Heart right ventricle (tissue), 16 donors: ENCODE data around the gene PSKH1. TPM values are rescaled to one million over a fixed set of nuclear protein-coding genes. Genes with fewer than 3 reads are reported as not detected.

Experiments
- ATAC-seq, 8 donors: fragments of 200-7000 bp; cut with Tn5 transposase; one replicate each; pipeline ENCODE4 v1.9.1; 2020; ENCODE audit warnings: mild to moderate bottlenecking in 8 of 8, moderate library complexity in 8 of 8, moderate number of reproducible peaks in 1 of 8
- DNase-seq, 2 donors: peaks; one replicate each; pipeline ENCODE4 v3.0.0-alpha.2; 2020
- H3K27ac ChIP-seq, 10 donors: fragments of 200-600 bp; sonication (generic) in 2 of 10; one replicate each; pipeline versions ENCODE4 v1.5.0 to v1.8.0; 2020 to 2022; ENCODE audit warnings: mild to moderate bottlenecking in 3 of 10
- H3K27me3 ChIP-seq, 7 donors: fragments of 200-600 bp; one replicate each; pipeline ENCODE4 v1.8.0; 2021 to 2022; ENCODE audit warnings: mild to moderate bottlenecking in 2 of 7
- H3K36me3 ChIP-seq, 9 donors: fragments of 200-600 bp; sonication (generic) in 1 of 9; one replicate each; pipeline versions ENCODE4 v1.5.0 to v1.8.0; 2020 to 2022; ENCODE audit warnings: mild to moderate bottlenecking in 2 of 9
- H3K4me1 ChIP-seq, 9 donors: fragments of 200-600 bp; sonication (generic) in 1 of 9; one replicate each; pipeline versions ENCODE4 v1.5.0 to v1.8.0; 2020 to 2022; ENCODE audit warnings: mild to moderate bottlenecking in 4 of 9
- H3K4me3 ChIP-seq, 10 donors: fragments of 200-600 bp; sonication (generic) in 2 of 10; one replicate each; pipeline versions ENCODE4 v1.5.0 to v1.8.0; 2020 to 2022; ENCODE audit warnings: mild to moderate bottlenecking in 7 of 10, moderate library complexity in 2 of 10
- H3K9me3 ChIP-seq, 11 donors: fragments of 200-600 bp in 10 of 11; sonication (generic) in 2 of 11; one replicate each; pipeline versions ENCODE4 v1.5.0 to v1.8.0; 2013 to 2022; ENCODE audit warnings: mild to moderate bottlenecking in 2 of 11, control low read depth in 1 of 11, moderate library complexity in 1 of 11
- WGBS, 2 donors: extraction: QIAGEN DNeasy Blood & Tissue Kit; methylation state at CpG; one replicate each; pipeline ENCODE4 v1.1.7; 2013; ENCODE audit warnings: inconsistent platforms in 1 of 2; 5-methylcytosine and 5-hydroxymethylcytosine counted together
- intact Hi-C, 10 donors: fragments of 100-400 bp; cut with DNase I; formaldehyde crosslinking; loops; one replicate each; pipeline versions ENCODE4 v1.11.1 to v1.14.2; 2022
- polyA plus RNA-seq, 2 donors: library from polyadenylated mRNA; stranded (reverse); fragments of 200-250 nt; gene quantifications; one replicate each; pipeline ENCODE4 v1.2.3, GENCODE V29; 2013
- total RNA-seq, 10 donors: library from RNA; stranded (reverse); fragmentation: NEBNext Ultra II Directional in 3 of 10; extraction: Animal tissue kit (Norgen Biotek cat#: 25700) in 3 of 10; gene quantifications; one replicate each; pipeline versions ENCODE4 v1.2.1 to v1.2.4, GENCODE V29; 2021 to 2023
- TF ChIP-seq, protein P1 (sequence below), 9 donors: fragments of 200-600 bp; sonication (generic) in 2 of 9; IDR thresholded peaks; one replicate each; pipeline versions ENCODE4 v1.5.0 to v1.8.0; 2021 to 2022; ENCODE audit warnings: antibody characterized with exemption in 9 of 9, mild to moderate bottlenecking in 5 of 9, moderate library complexity in 1 of 9
- donor health status: Arrhythmogenic right ventricular cardiomyopathy.
- donor health status: ischemic (EF 13 %, LVEDD 7.1; RV severe dilation, severe dysfunction).
- donor health status: healthy with polysubstance abuse.
- donor health status: DM: no; HTN: yes; CAD: no.
- donor health status: DM: no; HTN: no; CAD: no.
- donor health status: ischemic (EF 25% LVEDD 6.9; RV normal size, moderate dysfunction).
- donor health status: ischemic (EF 25% LVEDD 5.7; RV mildly dilated, moderate dysfunction).
- donor health status: healthy.
- donor health status: DM: yes; HTN: yes; CAD: no.
- donor health status: Ischemic cardiomyopathy.
- donor health status: ischemic (EF 35%, LVEDD 5.7; RV mildly dilated, moderate dysfunction).
- donor health status: nonischemic (EF 11% LVEDD 7.7; RV severe dilation, severe dysfunction).
- donor health status: DM: yes; HTN: yes; CAD: no.
- donor health status: PGD.
- donor health status: ischemic (EF 29% LVEDD 5.4; RV normal size, mild dysfunction).
- donor health status: nonischemic (EF 23%, LVEDD 6.1; RV moderate dilation, normal function).

Gene PSKH1
- total and polyA plus RNA-seq, 12 donors = 15.7 to 24.5 (median 20.5) TPM

DNA sequence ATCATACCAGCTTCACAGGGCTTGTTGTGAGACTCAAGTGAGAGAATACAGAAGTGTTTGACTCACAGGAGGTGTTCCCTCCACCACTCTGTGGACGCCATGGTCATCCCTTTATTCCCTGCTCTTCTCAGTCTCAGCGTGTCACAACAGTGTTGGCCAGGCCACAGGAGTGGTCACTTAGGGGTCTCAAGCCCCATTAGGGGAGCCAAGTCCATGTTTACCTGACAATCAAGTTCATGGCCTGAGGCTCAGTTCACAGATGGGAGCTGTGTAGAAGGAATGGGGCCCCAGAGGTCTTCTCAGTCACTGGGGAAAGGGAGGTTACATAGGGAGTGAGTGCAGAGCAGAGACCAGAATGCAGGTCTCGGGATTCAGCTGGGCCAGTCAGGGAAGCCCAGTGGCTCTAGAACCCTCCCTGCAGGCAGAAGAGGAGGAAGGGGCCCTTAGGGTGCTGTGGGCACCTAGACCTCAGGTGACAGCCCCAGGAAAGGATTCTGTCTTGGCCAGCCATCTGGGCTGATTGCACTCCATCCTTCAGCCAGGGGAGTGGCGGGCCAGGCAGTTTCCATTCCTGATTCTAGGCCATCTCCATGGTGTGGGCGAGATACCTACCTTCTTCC lies 36.0 kb upstream of the PSKH1 start:
- DNase-seq = no peak
- TF ChIP-seq, protein P1, sequence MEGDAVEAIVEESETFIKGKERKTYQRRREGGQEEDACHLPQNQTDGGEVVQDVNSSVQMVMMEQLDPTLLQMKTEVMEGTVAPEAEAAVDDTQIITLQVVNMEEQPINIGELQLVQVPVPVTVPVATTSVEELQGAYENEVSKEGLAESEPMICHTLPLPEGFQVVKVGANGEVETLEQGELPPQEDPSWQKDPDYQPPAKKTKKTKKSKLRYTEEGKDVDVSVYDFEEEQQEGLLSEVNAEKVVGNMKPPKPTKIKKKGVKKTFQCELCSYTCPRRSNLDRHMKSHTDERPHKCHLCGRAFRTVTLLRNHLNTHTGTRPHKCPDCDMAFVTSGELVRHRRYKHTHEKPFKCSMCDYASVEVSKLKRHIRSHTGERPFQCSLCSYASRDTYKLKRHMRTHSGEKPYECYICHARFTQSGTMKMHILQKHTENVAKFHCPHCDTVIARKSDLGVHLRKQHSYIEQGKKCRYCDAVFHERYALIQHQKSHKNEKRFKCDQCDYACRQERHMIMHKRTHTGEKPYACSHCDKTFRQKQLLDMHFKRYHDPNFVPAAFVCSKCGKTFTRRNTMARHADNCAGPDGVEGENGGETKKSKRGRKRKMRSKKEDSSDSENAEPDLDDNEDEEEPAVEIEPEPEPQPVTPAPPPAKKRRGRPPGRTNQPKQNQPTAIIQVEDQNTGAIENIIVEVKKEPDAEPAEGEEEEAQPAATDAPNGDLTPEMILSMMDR (IDR thresholded peaks at IDR 0.05) = no peak
- intact Hi-C loops = no loop called here
- ATAC-seq = no peak
- Histone ChIP-seq H3K27me3 (no peaks in the 10 kb centered on the region), H3K36me3 (peaks cover 0 to 25% (median 0%) of the 10 kb centered on the region in 9 donors), H3K9me3 (no peaks in the 10 kb centered on the region), H3K27ac (peak overlapping the region in 9 of 10 donors; percentile 1 to 87 (median 81)), H3K4me1 (peaks cover 31 to 82% (median 61%) of the 10 kb centered on the region in 9 donors), H3K4me3 (no peak overlapping the region)
- WGBS, 2 donors = 93 to 95% methylated on average over 5 of the region's 5 CpGs

DNA sequence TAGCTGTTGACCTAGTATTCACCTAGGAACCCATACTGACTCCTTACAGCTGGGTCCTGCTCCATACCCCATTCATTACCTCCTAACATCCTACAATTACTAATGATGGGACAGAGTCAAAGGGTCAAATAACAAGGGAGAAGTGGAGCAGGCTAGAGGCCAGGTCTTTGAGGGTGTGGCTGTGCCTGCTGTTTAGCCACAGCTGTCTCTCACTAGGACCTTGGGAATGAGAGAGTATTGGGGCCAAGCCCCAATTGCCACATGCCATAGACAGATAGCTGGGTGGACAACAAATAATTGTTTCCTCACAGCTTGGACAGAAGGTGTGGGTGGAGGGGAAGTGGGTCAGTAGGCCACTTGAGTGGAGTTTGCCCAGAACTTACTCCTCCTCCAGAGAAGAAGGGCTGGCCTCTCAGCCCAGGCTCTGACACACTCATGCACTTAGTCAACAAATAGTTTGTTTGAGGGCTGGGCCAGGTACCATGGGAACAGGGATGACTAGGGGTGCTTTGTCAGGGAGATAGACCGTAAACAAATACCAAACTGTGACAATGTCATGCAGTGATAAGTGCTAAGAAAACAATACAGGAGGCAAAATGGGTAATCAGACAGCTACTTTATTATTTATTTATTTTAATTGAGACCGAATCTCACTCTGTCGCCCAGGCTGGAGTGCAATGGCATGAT lies 35.4 kb upstream of the PSKH1 start:
- TF ChIP-seq, protein P1 (IDR thresholded peaks at IDR 0.05) = no peak
- DNase-seq (peak; percentile 42 to 79), ATAC-seq (peak; percentile 75 to 96 (median 91))
- Histone ChIP-seq H3K36me3 (peaks cover 0 to 25% (median 0%) of the 10 kb centered on the region in 9 donors), H3K27me3 (no peaks in the 10 kb centered on the region), H3K27ac (peak overlapping the region; percentile 59 to 87 (median 81)), H3K4me3 (no peak overlapping the region), H3K9me3 (no peaks in the 10 kb centered on the region), H3K4me1 (peaks cover 37 to 83% (median 68%) of the 10 kb centered on the region in 9 donors)
- WGBS, 2 donors = 26 to 36% methylated on average over 3 of the region's 3 CpGs
- intact Hi-C loops = no loop called here

DNA sequence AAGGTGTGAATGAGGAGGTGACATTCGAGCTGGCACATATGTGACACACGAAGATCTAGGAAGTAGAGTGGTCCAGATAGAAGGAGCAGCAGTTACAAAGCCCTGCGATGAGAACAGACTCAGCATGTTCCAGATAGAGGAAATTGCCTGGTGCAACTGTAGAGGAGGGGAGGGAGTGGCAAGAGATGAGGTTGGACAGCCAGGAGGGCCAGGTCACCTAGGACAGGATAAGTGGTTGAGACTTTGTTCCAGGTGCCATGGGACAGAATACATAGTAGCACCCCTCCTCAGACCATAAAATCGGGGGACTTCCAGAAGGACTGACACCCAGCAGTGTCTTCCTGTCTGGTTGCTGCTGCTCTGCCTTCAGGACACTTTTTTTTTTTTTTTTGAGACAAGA lies 34.6 kb upstream of the PSKH1 start:
- peak overlapping the region; percentile 59 to 87 (median 81) for H3K27ac ChIP-seq
- peak in 4 of 8 donors; percentile 14 to 68 (median 20) for ATAC-seq
- no peaks in the 10 kb centered on the region for H3K9me3 ChIP-seq
- no peak overlapping the region for H3K4me3 ChIP-seq
- H3K4me1 ChIP-seq = peaks cover 43 to 91% (median 76%) of the 10 kb centered on the region in 9 donors
- WGBS, 2 donors = 51 to 57% methylated on average over 4 of the region's 4 CpGs
- intact Hi-C loops = no loop called here
- no peak for DNase-seq
- TF ChIP-seq, protein P1 (IDR thresholded peaks at IDR 0.05) = no peak
- peaks cover 0 to 25% (median 0%) of the 10 kb centered on the region in 9 donors for H3K36me3 ChIP-seq
- no peaks in the 10 kb centered on the region for H3K27me3 ChIP-seq

DNA sequence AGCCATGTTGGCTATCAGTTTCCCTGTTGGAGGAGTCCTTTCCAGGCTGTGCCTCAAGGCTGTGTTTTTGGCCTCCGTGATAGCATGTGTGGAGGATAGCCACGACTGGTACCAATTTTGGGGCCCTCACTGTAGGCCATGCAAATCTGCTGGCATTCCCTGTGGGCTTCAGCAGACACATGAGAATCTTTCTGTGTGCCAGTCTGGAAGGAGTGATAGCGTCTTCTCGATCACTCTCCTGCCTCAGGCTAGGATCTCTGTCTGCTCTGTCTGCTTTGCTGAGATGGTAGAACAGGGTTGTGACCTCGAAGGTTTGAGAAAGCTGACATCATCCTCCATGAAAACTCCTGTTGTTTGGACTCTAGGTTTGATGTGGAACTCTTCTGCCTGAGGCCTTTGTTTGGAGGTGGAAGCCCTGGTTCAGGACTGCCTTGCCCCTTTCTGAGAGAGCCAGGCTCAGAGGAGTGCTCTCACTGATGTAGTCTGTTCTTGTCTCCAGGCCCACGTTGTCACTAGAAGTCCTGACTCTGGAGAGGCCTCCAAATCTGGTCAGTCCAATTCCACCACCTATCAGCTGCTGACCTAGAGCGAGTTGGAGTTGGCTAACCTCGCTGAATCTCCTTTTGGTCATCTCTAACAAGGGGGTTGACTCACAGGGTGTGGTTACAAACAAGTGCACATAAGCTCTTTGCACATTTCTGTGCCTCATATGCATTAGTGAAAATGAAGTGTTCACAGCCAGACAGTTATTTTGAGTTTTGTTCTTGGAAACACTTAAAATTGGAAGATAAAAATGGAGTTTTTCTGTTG lies 32.3 kb upstream of the PSKH1 start:
- Histone ChIP-seq H3K9me3 (no peaks in the 10 kb centered on the region), H3K27me3 (no peaks in the 10 kb centered on the region), H3K4me3 (no peak overlapping the region), H3K4me1 (peaks cover 45 to 90% (median 80%) of the 10 kb centered on the region in 9 donors), H3K36me3 (peaks cover 0 to 29% (median under 1%) of the 10 kb centered on the region in 9 donors), H3K27ac (peak overlapping the region in 9 of 10 donors; percentile 37 to 93 (median 90))
- ATAC-seq = no peak
- intact Hi-C loops = no loop called here
- WGBS, 2 donors = 70 to 78% methylated on average over 8 of the region's 8 CpGs
- TF ChIP-seq, protein P1 (IDR thresholded peaks at IDR 0.05) = no peak
- no peak for DNase-seq
